NCI-H1105 (cell line): Measurements from ENCODE around the gene FOXQ1.
"Not testable (repeated sequence)": the region's sequence is repeated elsewhere in the genome, so short reads cannot be mapped to it uniquely, and the experiment has no call there.

Source experiments
- DNase-seq: peaks from one replicate; lab custom pipeline; 2025; lab: John Stamatoyannopoulos, UW

The FOXQ1 gene

DNA sequence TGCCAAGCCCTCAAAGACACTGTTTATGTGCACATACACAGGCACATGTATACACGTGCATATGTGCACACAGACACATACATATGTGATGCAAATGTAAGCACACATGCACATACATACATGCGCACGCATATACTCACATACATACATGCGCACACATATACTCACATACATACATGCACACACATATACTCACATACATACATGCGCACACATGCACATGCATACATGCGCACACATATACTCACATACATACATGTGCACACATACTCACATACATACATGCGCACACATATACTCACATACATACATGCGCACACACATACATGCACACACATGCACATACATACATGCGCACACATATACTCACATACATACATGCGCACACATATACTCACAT, 20.5 kb upstream of the FOXQ1 start:
- DNase-seq: no peak

DNA sequence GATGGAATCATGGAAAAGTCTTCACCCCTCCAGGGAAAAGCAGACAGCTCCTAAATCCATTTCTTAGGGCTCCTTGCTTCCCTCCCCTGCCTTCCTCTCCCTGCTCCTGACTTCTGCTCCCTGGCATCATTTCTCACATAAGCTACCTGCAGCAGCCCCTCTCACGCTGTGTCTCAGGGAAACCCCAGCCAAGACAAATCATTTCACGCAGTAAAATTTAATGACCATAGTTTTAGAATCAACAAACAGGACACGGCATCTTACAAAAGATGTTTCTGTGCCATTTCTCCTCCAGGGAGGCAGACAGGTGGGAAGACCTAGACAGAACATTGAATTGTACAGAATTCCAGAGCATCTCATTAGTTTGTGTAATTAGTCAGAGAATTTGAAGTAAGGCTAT, 16.5 kb upstream of the FOXQ1 start:
- no peak for DNase-seq

DNA sequence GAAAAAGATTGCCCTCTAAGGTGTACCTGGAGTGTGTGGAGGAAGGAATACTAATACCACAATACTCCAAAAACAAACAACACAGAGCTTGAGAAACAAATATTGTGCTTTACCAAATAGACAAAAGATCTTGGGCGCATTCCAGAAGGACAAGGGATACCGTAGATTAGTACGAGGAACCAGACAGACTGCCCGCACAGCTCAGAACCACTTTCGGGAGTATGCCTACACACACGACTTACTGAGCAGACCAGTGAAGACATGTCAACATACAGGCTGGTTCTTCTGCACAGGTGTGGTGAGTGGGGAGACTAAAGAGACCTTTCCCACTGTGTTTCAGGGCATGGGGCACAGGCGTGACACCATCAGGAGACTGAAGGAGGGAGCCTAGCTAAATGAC, 15.8 kb upstream of the FOXQ1 start:
- no peak for DNase-seq

DNA sequence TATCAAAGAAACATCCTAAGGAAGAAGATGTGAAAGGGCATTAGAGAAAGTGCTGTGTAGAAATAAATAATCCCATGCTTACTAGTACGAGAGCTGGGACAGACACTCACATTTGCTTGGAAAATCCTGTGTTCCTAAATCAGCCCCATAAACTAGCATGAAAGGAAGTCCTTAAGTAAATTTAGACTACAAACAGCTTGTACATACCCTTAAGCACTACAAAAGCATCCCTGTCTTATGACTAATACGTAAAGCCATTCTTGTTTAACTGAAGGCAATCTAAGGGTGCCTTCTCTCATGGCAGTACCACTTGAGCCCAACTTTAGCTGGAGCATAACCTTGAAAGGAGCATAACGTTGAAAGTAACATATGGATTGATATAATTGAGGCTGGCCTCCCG, 15.4 kb upstream of the FOXQ1 start:
- no peak for DNase-seq

DNA sequence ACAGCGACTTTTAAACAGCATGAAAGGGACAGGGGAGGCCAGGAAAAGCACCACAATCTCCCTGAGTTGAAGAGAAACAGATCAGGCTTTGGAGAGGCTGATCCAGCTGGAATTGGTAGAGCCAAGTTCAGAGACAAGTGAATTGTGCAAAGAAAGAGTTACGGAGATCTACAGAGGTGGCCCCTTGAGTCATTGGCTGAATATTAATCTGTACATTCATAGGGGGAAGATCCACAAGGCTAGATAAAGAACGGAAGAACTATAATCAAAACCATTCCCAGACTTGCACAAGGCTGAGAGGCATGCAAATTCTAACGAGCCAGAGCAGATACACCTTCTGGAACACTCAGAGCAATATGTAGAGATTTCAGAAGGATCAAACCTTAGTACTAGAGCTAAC, 14.2 kb upstream of the FOXQ1 start:
- DNase-seq: no peak

DNA sequence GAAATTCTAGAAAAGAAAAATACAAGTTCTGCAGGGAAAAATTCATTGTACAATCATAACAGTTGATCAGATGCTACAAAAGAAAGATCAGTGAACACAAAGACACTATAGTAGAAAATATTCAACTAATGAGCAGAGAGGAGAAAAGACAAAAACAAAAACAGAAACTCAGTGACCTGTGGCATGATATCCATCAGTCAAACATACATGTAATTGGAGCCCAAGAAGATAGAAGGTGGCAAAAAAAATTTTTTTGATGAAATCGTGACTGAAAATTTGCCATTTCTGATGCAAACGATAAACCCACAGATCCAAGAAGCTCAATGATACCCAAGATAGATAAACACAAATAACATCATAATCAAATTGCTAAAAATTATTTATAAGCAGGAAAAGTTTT, 13.1 kb upstream of the FOXQ1 start:
- DNase-seq: no peak

DNA sequence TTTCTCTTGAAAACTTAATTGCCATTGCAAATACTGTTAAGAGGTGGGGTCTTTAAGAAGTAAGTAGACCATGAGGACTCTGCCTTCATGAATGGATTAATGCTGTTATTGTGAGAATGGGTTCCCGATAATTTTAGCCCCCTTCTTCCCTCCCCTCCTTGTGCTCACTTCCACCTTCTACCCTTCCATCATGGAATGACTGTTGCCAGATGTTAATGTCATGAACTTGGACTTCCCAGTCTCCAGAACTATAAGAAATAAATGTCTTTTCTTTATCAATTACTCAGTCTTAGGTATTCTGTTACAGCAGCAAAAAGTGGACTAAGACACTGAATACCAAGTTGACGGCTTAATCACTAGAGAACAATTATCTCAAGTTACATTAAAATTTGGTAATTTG, 5.8 kb upstream of the FOXQ1 start:
- no peak for DNase-seq

DNA sequence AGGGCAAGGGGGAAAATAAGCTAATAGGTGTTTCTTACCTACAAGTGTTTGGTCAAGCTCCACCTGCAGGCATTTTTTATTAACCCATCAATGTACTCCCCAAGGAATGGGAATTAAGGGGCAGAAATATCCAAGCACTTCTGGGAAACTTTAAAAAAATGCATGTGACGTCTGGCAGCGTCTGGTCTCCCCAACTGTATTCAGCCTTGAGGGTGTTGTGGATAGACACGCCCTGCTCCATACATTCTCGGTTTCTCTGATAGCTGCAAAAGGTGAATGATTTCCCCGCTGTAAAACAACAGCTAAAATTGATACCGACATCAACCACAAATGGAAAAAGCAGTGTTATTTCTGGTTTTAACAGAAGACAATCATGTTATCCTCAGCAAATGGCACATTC, 2.5 kb upstream of the FOXQ1 start:
- no peak for DNase-seq

DNA sequence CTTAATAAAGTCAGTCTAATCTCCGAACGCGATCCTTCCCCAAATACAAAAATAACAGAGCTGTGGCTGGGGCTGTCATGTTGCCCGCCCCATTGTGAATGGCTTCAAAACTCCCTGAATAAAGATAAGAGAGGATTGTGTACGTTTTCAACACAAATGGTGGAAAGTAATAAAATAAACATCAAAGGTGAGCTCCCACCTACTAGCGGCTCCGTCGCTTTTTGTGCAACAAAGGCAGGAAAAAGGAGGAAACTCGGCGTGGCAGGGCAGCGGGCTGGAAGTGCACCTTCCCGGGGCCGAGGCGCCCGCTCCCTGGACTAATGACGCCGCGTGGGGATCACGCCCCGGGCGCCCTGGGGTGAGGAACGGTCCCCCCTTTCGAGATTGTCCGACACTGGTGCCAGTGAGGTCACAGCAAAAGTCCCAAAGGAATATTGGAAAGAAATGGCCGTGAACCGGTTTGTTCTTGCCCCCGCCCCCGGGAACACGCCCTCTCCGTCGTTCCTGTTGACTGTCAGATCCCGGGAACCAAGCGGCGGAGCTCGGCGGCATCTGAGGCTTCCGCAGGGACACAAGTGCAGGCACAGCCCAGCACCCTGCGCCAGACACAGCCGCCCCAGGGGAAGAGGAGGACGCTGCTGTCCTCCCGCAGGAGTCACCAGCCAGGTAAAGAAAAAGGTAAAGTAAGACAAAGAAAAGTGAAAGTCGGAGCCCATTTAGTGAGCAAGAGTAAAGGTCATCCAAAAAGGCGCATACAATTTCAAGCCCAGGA, 1.1 kb upstream of the FOXQ1 start:
- DNase-seq: peak; percentile 27

DNA sequence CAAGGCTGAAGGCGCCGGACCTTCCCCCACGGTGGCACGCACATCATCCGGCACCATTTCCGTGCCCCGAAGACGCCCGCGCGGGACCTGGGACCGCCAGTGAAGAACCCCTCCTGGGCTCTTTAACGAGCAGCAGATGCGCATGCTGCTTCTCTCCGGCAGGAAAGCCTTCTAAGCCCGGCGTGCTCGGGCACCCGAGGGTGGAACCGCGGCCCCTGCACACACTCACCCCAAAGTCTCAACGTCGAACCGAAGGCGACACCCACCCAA, 240 bp downstream of the FOXQ1 start:
- no peak for DNase-seq

DNA sequence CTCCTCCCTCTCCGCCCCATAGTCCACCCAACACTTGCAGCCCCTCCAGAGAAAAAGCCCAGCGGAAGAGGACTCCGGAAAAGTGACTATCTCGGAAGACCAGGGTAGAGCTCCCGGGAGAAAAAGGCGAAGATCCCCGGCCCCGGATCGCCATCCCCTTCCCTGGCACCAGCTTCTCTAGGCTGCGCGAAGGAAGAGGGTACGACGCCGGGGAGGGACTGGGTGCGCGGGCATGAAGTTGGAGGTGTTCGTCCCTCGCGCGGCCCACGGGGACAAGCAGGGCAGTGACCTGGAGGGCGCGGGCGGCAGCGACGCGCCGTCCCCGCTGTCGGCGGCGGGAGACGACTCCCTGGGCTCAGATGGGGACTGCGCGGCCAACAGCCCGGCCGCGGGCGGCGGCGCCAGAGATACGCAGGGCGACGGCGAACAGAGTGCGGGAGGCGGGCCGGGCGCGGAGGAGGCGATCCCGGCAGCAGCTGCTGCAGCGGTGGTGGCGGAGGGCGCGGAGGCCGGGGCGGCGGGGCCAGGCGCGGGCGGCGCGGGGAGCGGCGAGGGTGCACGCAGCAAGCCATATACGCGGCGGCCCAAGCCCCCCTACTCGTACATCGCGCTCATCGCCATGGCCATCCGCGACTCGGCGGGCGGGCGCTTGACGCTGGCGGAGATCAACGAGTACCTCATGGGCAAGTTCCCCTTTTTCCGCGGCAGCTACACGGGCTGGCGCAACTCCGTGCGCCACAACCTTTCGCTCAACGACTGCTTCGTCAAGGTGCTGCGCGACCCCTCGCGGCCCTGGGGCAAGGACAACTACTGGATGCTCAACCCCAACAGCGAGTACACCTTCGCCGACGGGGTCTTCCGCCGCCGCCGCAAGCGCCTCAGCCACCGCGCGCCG, 822 bp downstream of the FOXQ1 start:
- DNase-seq: peak; percentile 12

DNA sequence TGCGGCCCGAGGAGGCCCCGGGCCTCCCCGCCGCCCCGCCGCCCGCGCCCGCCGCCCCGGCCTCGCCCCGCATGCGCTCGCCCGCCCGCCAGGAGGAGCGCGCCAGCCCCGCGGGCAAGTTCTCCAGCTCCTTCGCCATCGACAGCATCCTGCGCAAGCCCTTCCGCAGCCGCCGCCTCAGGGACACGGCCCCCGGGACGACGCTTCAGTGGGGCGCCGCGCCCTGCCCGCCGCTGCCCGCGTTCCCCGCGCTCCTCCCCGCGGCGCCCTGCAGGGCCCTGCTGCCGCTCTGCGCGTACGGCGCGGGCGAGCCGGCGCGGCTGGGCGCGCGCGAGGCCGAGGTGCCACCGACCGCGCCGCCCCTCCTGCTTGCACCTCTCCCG, 1.5 kb downstream of the FOXQ1 start:
- DNase-seq: no peak

DNA sequence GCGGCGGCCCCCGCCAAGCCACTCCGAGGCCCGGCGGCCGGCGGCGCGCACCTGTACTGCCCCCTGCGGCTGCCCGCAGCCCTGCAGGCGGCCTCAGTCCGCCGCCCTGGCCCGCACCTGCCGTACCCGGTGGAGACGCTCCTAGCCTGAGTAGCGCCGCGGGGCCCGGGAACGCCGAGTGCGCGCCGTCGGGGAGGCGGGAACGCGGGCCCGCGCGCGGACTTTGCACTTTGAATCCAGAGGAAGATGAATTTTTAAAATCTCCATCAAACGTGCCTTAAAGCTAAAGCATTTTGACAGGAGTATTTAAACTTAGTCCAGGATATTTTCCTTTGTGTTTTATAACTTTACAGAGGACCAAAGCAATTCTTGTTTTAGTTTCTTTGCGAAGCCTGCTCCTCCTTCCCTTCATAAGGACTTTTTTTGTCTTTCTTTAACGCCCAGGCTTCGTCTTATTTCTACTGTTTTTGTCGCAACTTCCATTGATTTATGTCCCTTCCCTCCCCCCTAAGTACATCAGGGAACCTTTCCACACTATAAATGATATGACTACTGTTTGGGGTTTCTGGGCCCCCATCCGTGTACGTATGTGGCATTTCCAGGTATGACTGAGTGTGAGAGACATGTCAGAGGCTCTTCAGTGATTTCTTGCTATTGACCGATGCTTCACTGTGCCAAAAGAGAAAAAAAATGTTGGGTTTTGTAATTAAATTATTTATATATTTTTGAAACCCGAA, 2.0 kb downstream of the FOXQ1 start:
- DNase-seq: peak; percentile 37

DNA sequence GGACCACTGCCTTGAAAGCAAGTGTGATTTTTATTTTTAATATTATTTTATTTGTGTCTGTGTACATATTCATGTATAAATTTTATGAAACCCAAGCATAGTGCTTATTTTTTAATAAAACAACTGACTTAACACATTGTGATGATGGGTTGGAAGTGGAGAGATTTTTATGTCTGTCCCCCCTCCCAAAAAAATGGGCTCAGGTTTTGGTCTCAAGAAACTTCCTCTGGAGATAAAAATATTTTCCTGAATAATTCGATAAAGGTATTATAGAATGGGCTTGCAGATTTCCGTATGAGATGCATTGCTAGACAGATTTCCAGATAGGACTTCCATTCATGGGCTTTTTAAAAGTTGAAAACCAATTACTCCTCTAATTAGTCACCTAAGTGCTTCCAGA, 2.7 kb downstream of the FOXQ1 start:
- DNase-seq: no peak

DNA sequence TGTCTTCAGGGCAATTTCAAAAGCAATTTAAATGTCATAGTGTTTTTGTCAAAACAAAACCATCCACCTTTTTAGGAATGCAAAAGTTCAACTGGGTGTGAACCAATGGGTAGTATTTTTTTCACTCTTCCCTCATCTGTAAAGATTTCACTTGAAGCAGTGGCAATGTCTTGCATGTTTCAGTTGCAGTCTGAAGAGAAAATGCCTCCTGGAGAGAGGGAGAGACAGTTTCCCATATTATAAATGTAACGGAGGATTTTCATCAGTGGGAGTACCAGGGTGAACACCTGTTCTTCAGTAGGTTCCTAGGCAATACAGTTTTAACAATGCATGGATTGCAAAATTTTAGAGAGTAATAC, 3.3 kb downstream of the FOXQ1 start:
- no peak for DNase-seq

DNA sequence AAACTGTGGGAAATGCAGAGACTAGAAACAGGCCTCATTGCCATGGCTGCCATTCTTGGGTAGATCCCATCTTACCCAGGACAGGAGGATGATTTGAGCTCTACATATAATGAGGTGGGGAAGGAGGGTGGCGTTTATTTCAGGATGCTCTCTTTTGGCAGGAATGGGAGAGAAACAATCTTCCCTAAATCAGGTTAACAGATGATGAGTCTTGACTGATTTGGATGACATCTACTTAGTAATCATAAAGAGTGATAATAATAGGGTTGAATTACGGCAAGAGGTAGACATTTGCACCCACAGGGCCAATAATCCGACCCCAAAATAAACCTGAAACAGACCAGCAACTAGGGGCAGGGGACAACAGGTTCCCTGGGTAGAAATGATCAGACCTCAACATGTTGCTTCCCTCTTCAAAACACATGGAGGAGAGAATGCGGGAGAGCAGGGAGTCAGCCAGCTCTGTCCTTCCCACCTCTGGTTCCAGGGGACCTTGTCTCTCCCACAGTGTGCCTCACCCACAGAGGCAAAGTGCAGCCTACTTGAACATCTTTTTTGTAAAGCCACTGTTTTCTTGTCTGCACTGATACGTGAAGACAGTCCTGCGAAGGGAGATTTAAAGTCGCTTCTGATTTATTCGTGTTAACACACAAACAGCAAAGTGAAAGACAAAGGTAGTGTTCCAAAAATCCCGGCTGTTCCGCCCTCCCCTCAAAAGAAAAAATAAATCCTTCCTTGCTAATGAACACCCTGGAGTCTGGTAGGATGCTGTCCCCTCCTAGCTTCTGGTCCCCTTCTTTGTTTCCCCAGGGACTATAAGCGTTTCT, 3.9 kb downstream of the FOXQ1 start:
- DNase-seq: no peak

DNA sequence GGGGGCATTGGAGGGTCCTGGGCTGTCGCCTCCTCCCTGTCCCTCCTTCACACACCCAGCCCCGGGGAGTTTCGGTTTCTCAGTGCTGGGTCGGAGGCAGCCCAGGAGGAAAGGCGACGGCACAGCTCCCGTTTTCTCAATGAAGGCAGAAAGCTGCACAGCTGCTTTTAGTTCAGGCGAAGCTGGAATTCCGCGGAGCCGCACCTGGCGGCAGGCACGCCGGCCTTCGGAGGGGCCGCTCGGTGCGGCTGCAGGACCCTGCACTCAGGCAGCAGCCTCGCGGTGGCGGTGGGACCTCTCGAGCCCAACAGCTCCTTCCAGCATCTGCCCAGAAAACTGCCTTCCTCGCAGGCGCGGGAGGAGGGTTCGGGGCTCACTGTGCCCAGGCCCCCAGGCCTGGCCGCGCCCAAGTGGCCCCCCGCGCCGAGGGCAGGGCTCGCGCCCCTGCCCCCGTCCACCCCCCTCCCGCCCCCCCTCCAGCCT, 4.6 kb downstream of the FOXQ1 start:
- peak; percentile 54 for DNase-seq

DNA sequence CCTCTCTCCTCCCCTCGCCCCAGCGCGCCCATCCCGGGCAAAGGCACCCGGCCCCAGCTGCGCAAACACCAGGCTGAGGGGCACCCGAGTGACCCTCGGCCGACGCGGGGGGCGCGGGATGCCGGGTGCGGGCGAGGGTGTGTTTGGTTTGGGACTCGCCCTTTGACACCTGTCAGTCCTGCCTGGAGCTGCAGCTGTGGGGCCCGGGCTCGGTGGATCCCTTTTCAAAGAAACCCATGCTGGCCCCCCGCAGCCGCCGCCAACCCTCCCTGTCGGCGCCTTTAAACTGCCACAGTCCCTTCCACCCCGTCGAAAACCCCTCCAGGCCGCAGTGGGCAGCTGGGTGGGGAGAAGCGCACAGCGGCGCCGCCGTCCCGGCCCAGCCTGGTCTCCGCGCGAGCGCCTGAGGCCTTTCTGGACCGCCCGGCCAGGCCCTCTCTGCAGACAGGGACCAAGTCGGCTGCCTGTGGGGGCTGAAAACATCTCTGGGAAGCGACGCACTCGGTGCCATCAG, 5.5 kb downstream of the FOXQ1 start:
- DNase-seq: no peak

DNA sequence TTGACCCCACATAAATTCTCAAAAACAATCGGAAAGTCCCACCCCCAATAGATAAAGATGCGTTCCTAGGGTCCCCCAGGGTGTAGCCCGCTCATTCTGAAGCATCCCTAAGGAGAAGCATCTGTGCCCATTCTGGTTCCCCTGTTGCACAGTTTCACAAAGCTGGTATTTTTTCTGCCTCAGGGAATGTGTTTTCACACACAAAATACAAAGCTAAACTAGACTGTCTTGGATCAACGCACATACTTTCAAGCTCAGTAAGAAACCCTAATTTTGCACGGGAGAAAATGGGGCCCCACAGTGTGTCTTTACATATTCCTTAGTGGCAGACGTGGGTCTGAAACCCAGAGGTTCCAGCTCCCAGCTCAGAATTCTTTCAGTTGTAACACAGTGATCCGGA, 6.1 kb downstream of the FOXQ1 start:
- no peak for DNase-seq

DNA sequence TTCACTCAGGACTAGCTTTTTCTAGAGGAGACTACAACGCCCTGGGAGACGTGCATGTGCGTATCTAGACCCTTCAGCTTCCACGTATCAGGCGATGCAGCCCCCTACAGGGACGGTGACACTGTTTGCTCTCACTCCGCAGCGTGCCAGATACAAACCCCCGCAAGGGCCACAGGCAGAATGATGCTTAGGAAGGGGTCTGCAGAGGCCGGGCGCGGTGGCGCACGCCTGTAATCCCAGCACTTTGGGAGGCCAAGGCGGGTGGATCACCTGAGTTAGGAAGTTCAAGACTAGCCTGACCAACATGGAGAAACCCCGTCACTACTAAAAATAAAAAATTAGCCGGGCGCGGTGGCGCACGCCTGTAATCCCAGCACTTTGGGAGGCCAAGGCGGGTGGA, 6.7 kb downstream of the FOXQ1 start:
- DNase-seq: not testable (repeated sequence)

DNA sequence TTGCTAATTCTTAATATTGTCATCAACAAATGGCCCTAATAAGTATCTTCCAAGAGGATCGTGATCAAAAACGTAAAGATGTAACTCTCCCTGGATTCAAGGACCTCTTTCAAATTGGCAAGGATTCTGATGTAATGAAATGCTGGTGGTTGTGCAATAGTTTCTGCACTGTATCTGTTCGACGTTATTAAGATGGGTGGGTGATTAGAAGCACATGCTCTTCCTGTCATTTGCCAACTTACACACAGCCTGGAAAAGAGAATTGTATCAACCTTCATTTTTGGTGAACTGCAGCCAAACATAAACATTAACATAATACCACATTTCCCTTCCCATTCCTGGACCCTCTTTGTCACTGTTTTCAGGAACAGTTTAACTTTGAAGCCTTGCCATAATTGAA, 9.8 kb downstream of the FOXQ1 start:
- DNase-seq: no peak

DNA sequence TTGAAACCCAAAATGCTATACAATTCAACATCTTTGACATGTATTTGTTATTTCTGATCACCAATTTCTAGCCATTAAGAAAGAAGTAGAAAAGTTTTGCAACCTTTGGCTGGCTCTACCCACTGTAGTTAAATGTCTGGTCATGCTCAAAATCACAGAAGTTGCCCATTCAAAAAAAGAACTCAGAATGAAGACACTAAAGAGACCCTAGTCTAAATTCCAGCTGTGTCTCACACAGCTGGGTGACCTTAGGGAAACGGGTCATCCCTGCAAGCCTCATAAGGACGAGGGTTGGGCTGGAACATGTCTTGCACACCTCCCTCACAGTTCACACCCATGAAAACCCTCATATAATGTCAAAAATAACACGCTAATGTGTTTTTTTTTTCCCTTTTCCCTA, 10.3 kb downstream of the FOXQ1 start:
- DNase-seq: no peak
